ENCODE measurements around the gene FAM114A1.
"Not testable (repeated sequence)": the region's sequence is repeated elsewhere in the genome, so short reads cannot be mapped to it uniquely, and the experiment has no call there.

FAM114A1 gene

GRCh38 chr4:38967260-38968095 lies 99.9 kb downstream of the FAM114A1 start:
- DNase-seq (ENCODE audit: low read depth) = no peak

- no peak for DNase-seq (ENCODE audit: low read depth)
Measured at GRCh38 chr4:38968668-38969067, 101.1 kb downstream of the FAM114A1 start.

- no peak for DNase-seq (ENCODE audit: low read depth)
Measured at GRCh38 chr4:38976308-38976707, 108.7 kb downstream of the FAM114A1 start.

- no peak for DNase-seq (ENCODE audit: low read depth)
Measured at GRCh38 chr4:38979081-38979480, 111.5 kb downstream of the FAM114A1 start.

- DNase-seq (ENCODE audit: low read depth) = no peak
Measured at GRCh38 chr4:38979511-38980230, 112.1 kb downstream of the FAM114A1 start.

- DNase-seq (ENCODE audit: low read depth) = no peak
Measured at GRCh38 chr4:38980903-38981676, 113.5 kb downstream of the FAM114A1 start.

GRCh38 chr4:38982361-38983095 lies 114.9 kb downstream of the FAM114A1 start:
- no peak for DNase-seq (ENCODE audit: low read depth)

GRCh38 chr4:38983291-38983690 lies 115.7 kb downstream of the FAM114A1 start:
- DNase-seq (ENCODE audit: low read depth) = no peak

GRCh38 chr4:38983787-38984598 lies 116.4 kb downstream of the FAM114A1 start:
- DNase-seq (ENCODE audit: low read depth) = no peak

- no peak for DNase-seq (ENCODE audit: low read depth)
Measured at GRCh38 chr4:38985410-38986100, 117.9 kb downstream of the FAM114A1 start.

GRCh38 chr4:38987491-38987890 lies 119.9 kb downstream of the FAM114A1 start:
- DNase-seq (ENCODE audit: low read depth) = no peak

- not testable (repeated sequence) for DNase-seq (ENCODE audit: low read depth)
Measured at GRCh38 chr4:38988353-38988752, 120.7 kb downstream of the FAM114A1 start.

- no peak for DNase-seq (ENCODE audit: low read depth)
Measured at GRCh38 chr4:38989487-38989886, 121.9 kb downstream of the FAM114A1 start.

GRCh38 chr4:38990241-38990640 lies 122.6 kb downstream of the FAM114A1 start:
- DNase-seq (ENCODE audit: low read depth) = no peak

- no peak for DNase-seq (ENCODE audit: low read depth)
Measured at GRCh38 chr4:38993683-38994082, 126.1 kb downstream of the FAM114A1 start.

GRCh38 chr4:38994135-38994534 lies 126.5 kb downstream of the FAM114A1 start:
- DNase-seq (ENCODE audit: low read depth) = no peak
